ENCODE results near the gene GGT5.
"Not testable (repeated sequence)": the region's sequence is repeated elsewhere in the genome, so short reads cannot be mapped to it uniquely, and the experiment has no call there.

The GGT5 gene

GRCh38 chr22:24232124-24232523 lies 12.8 kb downstream of the GGT5 start:
- DNase-seq (ENCODE audit: low read depth, low spot score): no peak

DNA sequence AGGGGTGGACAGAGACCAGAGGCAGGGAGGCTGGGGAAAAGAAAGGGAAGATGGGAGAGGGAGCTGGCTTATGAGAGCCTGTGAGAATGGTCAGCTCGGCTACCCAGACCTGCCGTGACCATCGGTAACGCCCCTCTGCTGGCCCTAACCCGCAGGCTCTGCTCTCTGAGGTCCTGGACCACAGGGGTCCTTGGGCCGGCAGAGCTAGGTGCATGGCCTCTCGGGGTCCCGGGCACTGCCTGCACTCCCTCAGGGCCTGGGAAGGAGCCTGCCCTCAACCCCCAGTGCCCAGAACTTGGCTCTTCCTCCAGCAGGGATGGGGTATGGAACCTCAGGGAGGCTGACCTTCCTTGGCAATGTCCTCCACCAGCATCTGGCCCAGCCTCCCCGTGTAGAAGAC lies 13.2 kb downstream of the GGT5 start:
- no peak for DNase-seq (ENCODE audit: low read depth, low spot score)

DNA sequence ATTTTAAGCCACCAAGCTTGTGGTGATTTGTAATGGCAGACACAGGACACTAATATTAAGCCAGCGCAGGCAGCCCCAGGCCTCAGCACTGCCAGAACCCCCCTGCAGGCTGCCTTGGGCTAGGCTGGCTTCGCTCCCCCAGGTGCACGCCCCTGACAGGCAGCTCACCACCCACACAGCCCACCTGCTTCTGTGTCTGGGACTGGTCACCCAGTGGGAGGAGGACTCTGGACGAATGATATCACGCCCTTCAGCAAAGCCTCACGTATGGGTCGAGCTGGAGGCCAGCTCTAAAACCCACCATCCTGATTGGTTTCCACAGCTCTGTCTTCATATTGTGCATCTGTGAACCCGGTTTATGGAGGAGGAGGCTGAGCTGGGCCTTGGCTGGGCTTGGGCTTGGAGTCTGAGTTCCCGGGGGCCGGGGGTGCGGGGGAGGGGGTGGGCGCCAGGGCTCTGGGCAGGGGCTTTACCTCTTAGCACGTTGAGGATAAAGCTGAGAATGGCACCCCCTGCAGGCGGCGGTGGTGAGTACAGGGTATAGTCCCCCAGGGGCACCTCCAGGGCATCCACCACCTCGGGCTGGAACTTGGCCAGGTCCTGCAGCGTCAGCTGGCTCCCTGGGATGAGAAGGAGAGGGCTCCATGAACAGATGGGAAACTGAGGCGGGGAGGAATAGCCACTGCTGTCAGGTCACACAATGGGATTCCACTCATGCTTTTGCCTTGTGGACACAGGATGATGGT lies 13.8 kb downstream of the GGT5 start:
- DNase-seq (ENCODE audit: low read depth, low spot score): no peak

DNA sequence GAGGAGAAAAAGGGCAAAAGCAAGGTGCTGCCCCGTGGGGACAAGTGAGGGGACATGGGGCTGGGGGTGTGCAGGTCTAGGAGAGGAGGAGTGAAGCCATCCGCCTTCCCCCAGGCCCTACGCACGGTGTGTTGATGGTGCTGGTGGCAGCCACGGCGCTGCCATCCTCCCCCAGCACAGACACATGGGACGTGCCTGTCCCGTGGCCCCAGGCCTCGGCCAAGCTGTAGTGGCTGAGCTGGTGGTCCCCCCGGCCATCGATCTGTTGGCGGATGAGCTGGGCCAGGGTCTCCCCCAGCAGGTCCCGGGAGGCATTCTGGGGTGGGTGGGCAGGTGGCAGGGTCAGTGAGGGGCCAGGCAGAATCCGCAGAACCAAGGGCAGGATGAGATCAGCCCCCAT lies 18.9 kb downstream of the GGT5 start:
- no peak for DNase-seq (ENCODE audit: low read depth, low spot score)

GRCh38 chr22:24225044-24225601 lies 19.8 kb downstream of the GGT5 start:
- no peak for DNase-seq (ENCODE audit: low read depth, low spot score)

DNA sequence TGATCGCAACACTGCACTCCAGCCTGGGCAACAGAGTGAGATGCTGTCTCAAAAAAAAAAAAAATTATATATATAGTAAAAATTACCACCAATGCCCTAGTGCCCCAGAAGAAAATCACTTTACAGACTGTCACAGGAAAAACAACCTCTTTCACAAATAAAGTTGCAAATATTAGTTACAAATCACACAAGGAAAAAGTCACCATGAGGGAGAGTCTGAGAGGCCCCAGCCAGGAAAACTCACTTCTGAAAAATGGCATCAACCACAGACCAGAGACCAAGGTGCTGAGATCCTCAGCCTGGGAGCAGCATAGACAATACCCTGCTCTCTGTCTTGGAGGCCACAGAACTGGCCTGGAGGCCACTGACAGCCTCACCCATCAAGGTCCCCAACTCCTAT lies 20.4 kb downstream of the GGT5 start:
- DNase-seq (ENCODE audit: low read depth, low spot score): no peak

DNA sequence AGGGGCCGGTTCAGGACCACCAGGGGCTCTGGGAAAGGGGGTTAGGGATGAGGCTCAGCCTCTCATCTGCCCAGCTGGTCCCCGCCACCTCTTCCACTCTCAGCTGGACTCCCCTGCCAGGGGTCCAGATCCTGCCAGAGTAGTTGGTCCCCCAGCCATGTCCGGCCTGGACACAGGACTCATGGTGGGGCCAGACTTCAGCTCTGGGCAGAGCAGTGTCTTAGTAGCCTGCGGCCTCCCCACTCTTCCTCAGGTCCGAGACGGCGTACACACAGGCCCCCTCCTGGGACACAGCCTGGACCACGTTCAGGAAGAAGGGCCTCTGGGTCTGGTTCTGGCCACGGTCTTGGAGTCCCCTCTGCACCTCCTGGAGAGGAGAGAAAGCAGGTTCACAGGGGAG lies 25.1 kb downstream of the GGT5 start:
- no peak for DNase-seq (ENCODE audit: low read depth, low spot score)

GRCh38 chr22:24217384-24217783 lies 27.5 kb downstream of the GGT5 start:
- DNase-seq (ENCODE audit: low read depth, low spot score): no peak

DNA sequence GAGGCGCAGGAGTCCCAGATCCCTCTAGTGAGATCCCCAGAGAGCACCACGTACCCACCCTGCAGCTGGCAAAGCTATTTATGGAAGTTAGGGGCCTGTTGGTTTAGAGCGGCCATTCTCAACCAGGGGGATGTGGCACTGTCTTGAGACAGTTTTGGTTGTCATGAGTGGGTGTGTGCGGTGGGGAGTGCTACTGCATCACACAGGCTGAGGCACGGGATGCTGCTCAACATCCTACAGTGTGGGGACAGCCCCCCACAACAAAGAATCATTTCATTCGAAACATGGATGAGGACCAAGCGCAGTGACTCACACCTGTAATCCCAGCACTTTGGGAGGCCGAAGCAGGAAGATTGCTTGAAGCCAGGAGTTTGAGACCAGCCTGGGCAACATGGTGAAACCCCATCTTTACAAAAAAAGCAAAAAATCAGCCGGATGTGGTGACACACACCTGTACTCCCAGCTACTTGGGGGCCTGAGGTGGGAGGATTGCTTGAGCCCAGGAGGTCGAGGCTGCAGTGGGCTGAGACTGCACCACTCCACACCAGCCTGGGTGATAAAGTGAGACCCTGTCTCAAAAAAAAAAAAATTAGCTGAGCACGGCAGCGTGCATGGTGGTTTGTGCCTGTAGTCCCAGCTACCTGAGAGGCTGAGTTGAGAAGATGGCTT lies 28.2 kb downstream of the GGT5 start:
- DNase-seq (ENCODE audit: low read depth, low spot score): no peak

DNA sequence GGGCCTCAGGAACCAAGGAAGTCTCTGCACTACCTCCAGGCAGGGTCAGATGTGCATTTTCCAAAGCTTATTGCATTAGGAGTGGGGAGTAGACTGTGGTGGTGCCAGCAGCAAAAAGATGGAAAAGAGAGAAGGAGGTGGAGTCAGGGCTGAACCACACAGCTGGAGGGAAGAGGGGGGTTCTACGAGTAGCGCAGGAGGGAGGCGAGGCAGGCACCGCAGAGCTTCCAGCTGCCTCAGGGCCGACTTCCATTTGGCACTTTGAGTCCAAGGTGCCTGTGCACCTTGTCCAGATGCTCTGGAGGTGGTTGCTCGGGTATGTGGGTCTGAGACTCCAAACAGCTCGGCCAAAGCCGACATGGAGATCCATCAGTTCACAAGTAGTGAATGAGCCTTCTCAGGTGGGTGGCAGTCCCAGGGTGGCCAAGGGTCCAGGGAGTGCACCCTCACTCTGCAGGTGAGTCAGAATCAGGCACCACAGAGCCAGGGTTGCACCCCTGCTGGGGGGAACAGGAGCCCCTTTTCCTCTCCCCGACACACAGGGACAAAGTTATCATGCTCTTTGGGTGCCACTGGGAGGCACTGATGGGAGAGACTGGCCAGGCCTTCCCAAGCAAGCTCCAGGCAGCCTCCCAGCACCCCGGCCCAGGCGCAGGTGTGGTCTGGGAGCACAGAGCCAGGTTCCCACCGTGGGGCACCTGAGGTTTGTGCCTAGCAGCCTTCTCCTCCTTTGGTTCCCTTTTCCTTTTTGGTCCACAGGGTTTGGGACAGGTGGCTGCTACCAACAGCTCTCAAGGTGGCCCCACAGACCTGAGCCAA lies 30.2 kb downstream of the GGT5 start:
- no peak for DNase-seq (ENCODE audit: low read depth, low spot score)

DNA sequence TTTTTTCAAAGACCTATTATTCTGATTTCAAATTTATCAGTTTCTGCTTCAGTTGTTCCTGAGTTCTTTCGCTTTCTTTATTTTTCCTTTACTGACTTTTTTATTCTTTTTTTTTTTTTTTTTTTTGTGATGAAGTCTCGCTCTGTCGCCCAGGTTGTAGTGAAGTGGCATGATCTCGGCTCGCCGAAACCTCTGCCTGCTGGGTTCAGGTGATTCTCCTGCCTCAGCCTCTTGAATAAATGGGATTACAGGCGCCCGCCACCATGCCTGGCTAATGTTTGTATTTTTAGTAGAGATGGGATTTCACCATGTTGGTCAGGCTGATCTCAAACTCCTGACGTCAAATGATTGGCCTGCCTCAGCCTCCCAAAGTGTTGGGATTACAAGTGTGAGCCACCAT lies 31.8 kb downstream of the GGT5 start:
- not testable (repeated sequence) for DNase-seq (ENCODE audit: low read depth, low spot score)

DNA sequence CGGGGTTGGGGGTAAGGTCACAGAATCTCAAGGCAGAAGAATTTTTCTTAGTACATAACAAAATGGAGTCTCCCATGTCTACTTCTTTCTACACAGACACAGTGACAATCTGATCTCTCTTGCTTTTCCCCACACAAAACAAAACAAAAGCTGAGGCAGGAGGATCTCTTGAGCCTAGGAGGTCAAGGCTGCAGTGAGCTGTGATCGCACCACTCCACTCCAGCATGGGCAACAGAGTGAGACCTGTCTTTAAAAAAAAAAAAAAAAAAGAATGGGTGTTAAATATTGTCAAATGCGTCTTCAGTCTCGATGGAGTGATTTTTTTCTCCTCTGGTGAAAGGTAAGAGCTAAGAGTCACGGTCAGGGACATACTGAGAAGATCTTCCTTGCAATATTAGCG lies 33.2 kb downstream of the GGT5 start:
- not testable (repeated sequence) for DNase-seq (ENCODE audit: low read depth, low spot score)

DNA sequence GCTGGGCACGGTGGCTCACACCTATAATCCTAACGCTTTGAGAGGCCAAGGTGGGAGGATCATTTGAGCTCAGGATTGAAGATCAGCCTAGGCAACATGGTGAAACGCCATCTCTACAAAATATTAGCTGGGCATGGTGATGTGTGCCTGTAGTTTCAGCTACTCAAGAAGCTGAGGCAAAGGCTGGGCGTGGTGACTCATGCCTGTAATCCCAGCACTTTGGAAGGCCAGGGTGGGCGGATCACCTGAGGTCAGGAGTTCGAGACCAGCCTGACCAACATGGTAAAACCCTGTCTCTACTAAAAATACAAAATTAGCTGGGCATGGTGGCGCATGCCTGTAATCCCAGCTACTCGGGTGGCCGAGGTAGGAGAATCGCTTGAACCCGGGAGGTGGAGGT lies 34.5 kb downstream of the GGT5 start:
- not testable (repeated sequence) for DNase-seq (ENCODE audit: low read depth, low spot score)

DNA sequence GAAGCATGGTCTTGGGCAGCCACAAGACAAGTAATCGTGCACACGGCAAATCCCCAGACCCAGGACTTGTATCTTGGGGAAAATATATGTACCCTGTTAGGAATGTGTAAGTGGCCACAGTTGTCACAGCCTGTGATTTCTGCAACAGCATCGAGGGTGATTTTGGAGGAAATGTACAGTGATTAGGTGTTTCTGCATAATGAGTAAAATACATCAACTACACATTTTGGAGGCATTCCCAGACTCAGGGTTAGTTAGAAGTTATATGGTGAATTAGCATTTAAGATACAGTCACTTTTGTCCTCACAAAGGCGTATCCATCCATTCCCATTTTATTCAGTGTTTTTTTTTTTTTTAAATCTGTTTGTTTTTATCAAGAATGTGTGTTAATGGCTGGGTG lies 35.2 kb downstream of the GGT5 start:
- DNase-seq (ENCODE audit: low read depth, low spot score): no peak

GRCh38 chr22:24209016-24209415 lies 35.9 kb downstream of the GGT5 start:
- no peak for DNase-seq (ENCODE audit: low read depth, low spot score)

DNA sequence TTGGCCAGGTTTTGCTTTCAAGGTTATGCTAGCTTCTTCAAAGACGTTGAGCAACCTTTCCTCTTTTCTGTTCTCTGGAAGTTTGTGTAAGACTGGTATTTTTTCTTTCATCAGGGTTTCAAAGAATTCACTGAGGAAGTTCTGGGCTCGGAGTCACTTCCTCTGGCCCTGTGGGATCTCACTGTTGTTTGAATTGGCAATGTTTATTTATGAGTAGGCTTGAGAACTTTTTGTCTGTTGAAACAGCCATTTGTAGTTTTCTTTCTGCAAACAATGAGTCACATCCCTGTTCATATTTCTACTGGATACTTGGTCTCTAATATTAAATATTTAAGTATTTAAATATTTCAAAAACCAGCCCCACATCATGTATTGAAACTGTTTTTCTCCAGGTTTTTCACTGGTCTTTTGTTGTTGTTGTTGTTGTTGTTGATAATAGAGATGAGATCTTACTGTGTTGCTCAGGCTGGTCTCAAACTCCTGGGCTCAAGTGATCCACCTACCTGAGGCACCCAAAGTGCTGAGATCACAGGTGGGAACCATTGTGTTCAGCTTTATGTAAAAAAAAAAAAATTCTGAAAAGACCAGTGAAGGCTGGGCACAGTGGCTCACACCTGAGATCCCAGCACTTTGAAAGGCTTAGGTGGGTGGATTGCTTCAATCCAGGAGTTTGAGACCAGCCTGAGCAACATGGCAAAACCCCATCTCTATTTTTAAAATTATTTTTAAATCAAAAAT lies 36.7 kb downstream of the GGT5 start:
- peak; percentile 90 for DNase-seq (ENCODE audit: low read depth, low spot score)

DNA sequence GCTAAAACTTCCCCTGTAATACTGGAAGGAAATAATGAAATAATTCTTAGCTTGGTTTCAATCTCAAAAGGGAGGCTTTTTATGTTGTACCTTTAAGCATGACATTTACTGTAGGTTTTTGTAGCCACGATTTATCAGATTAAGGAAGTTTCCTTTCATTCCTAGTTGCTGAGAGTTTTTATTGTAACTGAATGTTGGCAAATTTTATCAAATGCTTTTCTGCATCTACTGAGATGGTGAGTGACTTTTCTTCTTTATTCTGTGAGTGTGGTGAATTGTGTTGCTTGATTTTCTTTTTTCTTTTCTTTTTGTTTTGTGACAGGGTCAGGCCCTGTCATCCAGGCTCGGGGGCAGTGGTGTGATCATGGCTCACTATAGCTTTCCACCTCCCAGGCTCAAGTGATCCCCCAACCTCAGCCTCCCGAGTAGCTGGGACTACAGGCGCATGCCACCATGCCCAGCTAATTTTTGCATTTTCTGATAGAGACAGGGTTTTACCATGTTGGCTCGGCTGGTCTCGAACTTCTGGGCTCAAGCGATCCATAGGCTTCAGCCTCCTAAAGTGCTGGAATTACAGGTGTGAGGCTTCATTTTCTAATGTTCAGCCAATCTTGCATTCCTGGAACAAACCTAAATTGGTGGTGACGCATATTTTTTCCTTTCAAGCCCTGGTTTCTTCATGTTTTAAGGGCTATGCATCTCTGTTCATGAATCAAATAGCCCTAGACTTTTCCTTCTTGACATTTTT lies 37.4 kb downstream of the GGT5 start:
- DNase-seq (ENCODE audit: low read depth, low spot score): no peak

- not testable (repeated sequence) for DNase-seq (ENCODE audit: low read depth, low spot score)
Observed at GRCh38 chr22:24206460-24207263, 38.2 kb downstream of the GGT5 start.

DNA sequence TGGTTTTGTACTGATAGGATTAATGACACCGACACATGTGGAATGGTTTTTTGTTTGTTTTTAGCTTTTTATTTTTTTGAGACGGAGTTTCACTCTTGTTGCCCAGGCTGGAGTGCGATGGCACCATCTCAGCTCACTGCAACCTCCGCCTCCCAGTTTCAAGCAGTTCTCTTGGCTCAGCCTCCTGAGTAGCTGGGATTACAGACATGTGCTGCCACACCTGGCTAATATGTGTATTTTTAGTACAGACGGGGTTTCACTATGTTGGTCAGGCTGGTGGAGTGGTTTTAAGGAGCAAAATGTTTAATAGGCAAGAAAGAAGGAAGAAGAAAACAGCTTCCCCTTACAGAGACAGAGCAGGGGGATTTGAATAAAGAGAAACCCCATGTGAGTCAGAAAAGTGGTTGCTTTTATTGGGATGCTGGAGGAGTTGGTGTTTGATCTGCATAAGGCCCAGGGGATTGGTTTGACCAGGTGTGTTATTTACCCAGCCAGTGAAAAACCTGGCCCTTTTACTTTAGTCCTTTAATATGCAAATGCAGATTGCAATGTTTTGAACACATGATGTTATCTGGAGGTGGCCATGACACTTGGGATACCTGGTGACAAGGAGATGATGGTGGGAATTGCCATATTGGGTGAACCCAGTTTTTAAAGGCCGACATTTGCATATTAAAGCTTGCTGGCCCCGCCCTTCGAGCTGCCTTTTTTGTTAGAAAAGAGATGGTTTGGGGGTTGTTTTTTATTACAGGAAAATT lies 39.3 kb downstream of the GGT5 start:
- DNase-seq (ENCODE audit: low read depth, low spot score): no peak
